ENCODE results near the gene ADAM33. TPM values are rescaled to one million over a fixed set of nuclear protein-coding genes. Genes with fewer than 3 reads are reported as not detected.

ADAM33 gene
- total and polyA plus RNA-seq, 2 of the 8 experiments (the other 6 are each of a cell fraction or from before 2014, with no cell fraction given) = 4.2 to 6.0 TPM

GRCh38 chr20:3663031-3663701 is 18.6 kb downstream of the ADAM33 start, which contains the start of gene GFRA4:
Gene GFRA4, minus strand, starts transcription at chr20:3663399. Its CDS starts 0 bp downstream, at chr20:3663399.
- no peak within 1 kb of the TSS for H2AK5ac ChIP-seq (ENCODE audit: low read depth, low read length)
- 56% methylated on average over 19 of the region's 19 CpGs; no CpG with 5 or more reads in 1 of the 2 experiments for WGBS, 2 experiments (ENCODE audit: extremely low coverage in 1 of 2, insufficient coverage in 1 of 2, insufficient read length in 1 of 2, insufficient replicate concordance in 2 of 2, low coverage in 1 of 2, low lambda C conversion rate in 2 of 2, missing lambda C conversion rate in 1 of 2)
- H3K36me3 ChIP-seq (ENCODE audit: control insufficient read depth in 2 of 4, insufficient read depth in 4 of 4, low read length in 3 of 4) = peaks cover 0 to 5% (median 0%) of the 10 kb centered on the region in 4 experiments; a peak in 1 of 8 replicates
- no peak within 1 kb of the TSS for H3K18ac ChIP-seq (ENCODE audit: extremely low read depth, low read length)
- peaks cover 0 to 4% (median 1%) of the 10 kb centered on the region in 4 experiments; a peak in 3 of 7 replicates for H3K4me1 ChIP-seq (replicated peaks in 1 of 4; ENCODE audit: control insufficient read depth in 3 of 4, insufficient read depth in 4 of 4, low read length in 3 of 4)
- H3K27me3 ChIP-seq (replicated peaks in 1 of 4; ENCODE audit: control insufficient read depth in 3 of 4, extremely low read depth in 1 of 4, insufficient read depth in 3 of 4, low read length in 3 of 4) = peaks cover 0 to 2% (median 0%) of the 10 kb centered on the region in 4 experiments; a peak in 1 of 7 replicates
- no peak within 1 kb of the TSS for H2BK5ac ChIP-seq (ENCODE audit: low read depth, low read length)
- H4K91ac ChIP-seq (replicated peaks; ENCODE audit: insufficient read length, low read length) = no peak within 1 kb of the TSS
- H4K20me1 ChIP-seq (replicated peaks in 1 of 2; ENCODE audit: control insufficient read depth in 1 of 2, insufficient read depth in 2 of 2, low read length in 2 of 2) = peaks cover 0 to 2% of the 10 kb centered on the region in 2 experiments
- no peak within 1 kb of the TSS for H2BK120ac ChIP-seq (replicated peaks; ENCODE audit: low read depth, low read length)
- no peaks in the 10 kb centered on the region for H3K79me1 ChIP-seq (ENCODE audit: low read depth, low read length)
- H2BK12ac ChIP-seq (ENCODE audit: low read depth, low read length) = no peak within 1 kb of the TSS; the same call in 1 of the 2 replicates
- FAIRE-seq = no peak
- no peak within 1 kb of the TSS for H3K56ac ChIP-seq (replicated peaks; ENCODE audit: insufficient read length, low read depth, low read length)
- no peak within 1 kb of the TSS for H3K14ac ChIP-seq (ENCODE audit: insufficient read length)
- H2AFZ ChIP-seq (ENCODE audit: low read length) = peak within 1 kb of the TSS; percentile 57; the same call in 1 of the 2 replicates
- no peak within 1 kb of the TSS for H3K4me2 ChIP-seq (ENCODE audit: insufficient read depth in 1 of 2, low read depth in 2 of 2, low read length in 2 of 2)
- POLR2A ChIA-PET (ENCODE audit: partially characterized antibody) = interaction anchor here (0.6 kb wide), 1 partner anchor 12 kb away, joined by 3 read pairs; no protein-coding TSS in a partner anchor
- H2BK20ac ChIP-seq (ENCODE audit: low read length) = no peak within 1 kb of the TSS
- peaks cover 2% of the 10 kb centered on the region; the same call in 1 of the 2 replicates for H3K23me2 ChIP-seq (ENCODE audit: low read depth, low read length)
- no peak for DNase-seq (ENCODE audit: low read depth in 1 of 2, low spot score in 2 of 2)
- no peak within 1 kb of the TSS for H3K27ac ChIP-seq (ENCODE audit: low read depth, low read length)
- H4K5ac ChIP-seq (ENCODE audit: insufficient read length, low read depth, low read length) = no peak within 1 kb of the TSS
- H3K9ac ChIP-seq (replicated peaks in 1 of 4; ENCODE audit: extremely low read depth in 1 of 4, low read depth in 3 of 4, low read length in 3 of 4) = no peak within 1 kb of the TSS
- H2BK15ac ChIP-seq (ENCODE audit: low read length) = peak within 1 kb of the TSS; percentile 19; the same call in 1 of the 2 replicates
- H3K4ac ChIP-seq (replicated peaks; ENCODE audit: insufficient read length, low read depth, low read length) = no peak within 1 kb of the TSS
- H3K23ac ChIP-seq (ENCODE audit: insufficient read length) = no peak within 1 kb of the TSS
- no peak within 1 kb of the TSS for H4K8ac ChIP-seq (ENCODE audit: extremely low read depth, insufficient read depth, low read length)
- no peak within 1 kb of the TSS for H3K4me3 ChIP-seq (ENCODE audit: extremely low read depth in 1 of 4, insufficient read depth in 2 of 4, low read depth in 3 of 4, low read length in 4 of 4)
- CTCF ChIA-PET (ENCODE audit: partially characterized antibody) = interaction anchor here (0.6 to 1.5 kb wide), 3 partner anchors 9 to 64 kb away, joined by 3 to 8 read pairs (median 6); no protein-coding TSS in a partner anchor
- peaks cover 0 to 17% of the 10 kb centered on the region in 2 experiments; a peak in 2 of 4 replicates for H3K9me3 ChIP-seq (ENCODE audit: insufficient read depth in 2 of 2, low read depth in 1 of 2, low read length in 1 of 2)
- no peaks in the 10 kb centered on the region for H3K79me2 ChIP-seq (ENCODE audit: control insufficient read depth in 1 of 2, insufficient read depth in 2 of 2, low read length in 2 of 2)
- TF ChIP-seq GTF2F1 (IDR thresholded peaks at IDR 0.05; ENCODE audit: borderline replicate concordance, low read depth, low read length) (no peak), POU5F1 (IDR thresholded peaks at IDR 0.05; ENCODE audit: low read depth, low read length) (no peak), POLR2A (IDR thresholded peaks at IDR 0.05; ENCODE audit: control extremely low read depth in 1 of 2, low read depth in 2 of 2, low read length in 2 of 2) (no peak), SIN3A (conservative IDR thresholded peaks at IDR 0.05 in 1 of 2, IDR thresholded peaks at IDR 0.05 in 1 of 2; ENCODE audit: low read depth in 1 of 2, low read length in 2 of 2) (no peak), POLR2AphosphoS5 (IDR thresholded peaks at IDR 0.05; ENCODE audit: low read depth, low read length) (no peak), GABPA (IDR thresholded peaks at IDR 0.05; ENCODE audit: borderline replicate concordance, insufficient read depth, low read length) (no peak), RXRA (IDR thresholded peaks at IDR 0.05; ENCODE audit: insufficient read depth, low read depth, low read length) (no peak), TCF12 (IDR thresholded peaks at IDR 0.05; ENCODE audit: low read depth, low read length) (no peak), JUN (IDR thresholded peaks at IDR 0.05; ENCODE audit: low read depth, low read length) (no peak), EGR1 (IDR thresholded peaks at IDR 0.05; ENCODE audit: borderline replicate concordance, low read depth, low read length) (no peak), FOSL1 (IDR thresholded peaks at IDR 0.05; ENCODE audit: insufficient read depth, low read depth, low read length) (no peak), MAFK (IDR thresholded peaks at IDR 0.05; ENCODE audit: low read depth, low read length) (no peak)

Data from H1 (cell line).